Calu3 (cell line): ENCODE results near the gene KCNH4. TPM values are rescaled to one million over a fixed set of nuclear protein-coding genes. Genes with fewer than 3 reads are reported as not detected.

Experiments
- total RNA-seq: library from RNA; stranded (reverse); gene quantifications from 2 replicates; pipeline ENCODE4 v1.2.3, GENCODE V29; 2022

The KCNH4 gene
- total RNA-seq, 1 experiment from 2014 or later: not detected

Other genes with a start within 250 kb of the KCNH4 start
- 144 and 156 TPM in 2 replicates for gene CNP, start 214.3 kb downstream of the KCNH4 start, total RNA-seq
- gene DNAJC7, start 163.7 kb downstream of the KCNH4 start, total RNA-seq: 184 and 193 TPM in 2 replicates
- gene NKIRAS2, start 161.1 kb downstream of the KCNH4 start, total RNA-seq: 55.7 and 58.4 TPM in 2 replicates
- 4.2 and 4.5 TPM in 2 replicates for gene C17orf113, start 130.5 kb downstream of the KCNH4 start, total RNA-seq
- gene ZNF385C, start 82.7 kb downstream of the KCNH4 start, total RNA-seq: 4.0 and 6.3 TPM in 2 replicates
- gene DHX58, start 68.4 kb downstream of the KCNH4 start, total RNA-seq: 45.6 and 77.5 TPM in 2 replicates
- 94.7 and 100.0 TPM in 2 replicates for gene KAT2A, start 59.8 kb downstream of the KCNH4 start, total RNA-seq
- gene HSPB9, start 58.3 kb downstream of the KCNH4 start, total RNA-seq: 0.54 and 0.69 TPM in 2 replicates
- gene RAB5C, start 26.2 kb downstream of the KCNH4 start, total RNA-seq: 284 and 315 TPM in 2 replicates
- not detected in 2 replicates for gene HCRT, start 4.3 kb upstream of the KCNH4 start, total RNA-seq
- 37.4 and 42.7 TPM in 2 replicates for gene GHDC, start 13.4 kb upstream of the KCNH4 start, total RNA-seq
- gene STAT5B, start 95.2 kb upstream of the KCNH4 start, total RNA-seq: 45.4 and 45.8 TPM in 2 replicates
- gene STAT5A, start 107.4 kb upstream of the KCNH4 start, total RNA-seq: 3.1 and 3.9 TPM in 2 replicates
- 183 and 196 TPM in 2 replicates for gene STAT3, start 207.3 kb upstream of the KCNH4 start, total RNA-seq
- gene CAVIN1, start 242.1 kb upstream of the KCNH4 start, total RNA-seq: 4.0 and 6.7 TPM in 2 replicates